GM21825 (cell line): ENCODE measurements around the gene DSTN.

ENCODE experiments used
- ATAC-seq: cut with Tn5 transposase; IDR thresholded peaks from one replicate; pipeline ENCODE4 v1.9.1; 2021; ENCODE audit warnings: mild to moderate bottlenecking, moderate library complexity; ENCODE audit not compliant: unreplicated experiment

Gene DSTN

DNA sequence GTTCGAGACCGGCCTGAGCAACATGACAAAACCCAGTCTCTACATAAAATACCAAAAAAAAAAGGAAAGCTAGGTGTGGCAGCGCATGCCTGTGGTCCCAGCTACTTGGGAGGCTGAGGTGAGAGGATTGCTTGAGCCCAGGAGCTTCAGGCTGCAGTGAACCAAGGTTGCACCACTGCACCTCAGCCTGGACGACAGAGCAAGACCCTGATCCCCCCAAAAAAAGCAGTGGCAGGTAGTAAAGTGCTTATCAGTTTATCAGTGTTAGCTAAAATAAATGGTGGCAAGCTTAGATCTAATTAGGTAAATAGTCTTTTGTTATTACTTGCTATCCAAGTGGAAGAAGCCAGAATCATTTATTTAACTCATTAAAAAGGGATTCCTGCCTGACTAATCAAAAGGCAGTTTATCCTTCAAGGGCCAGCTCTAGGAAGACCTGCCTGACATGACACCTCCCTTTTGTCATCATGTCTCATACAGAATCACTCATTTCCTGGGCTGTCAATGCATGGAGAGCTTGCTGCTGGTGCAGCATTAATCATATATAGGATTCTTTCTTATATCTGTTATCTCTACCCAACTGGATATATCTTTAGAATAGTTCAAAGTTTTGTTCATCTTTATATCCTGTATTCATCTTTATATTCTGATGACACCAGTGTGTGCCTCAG, 9.6 kb downstream of the DSTN start:
- no peak for ATAC-seq

DNA sequence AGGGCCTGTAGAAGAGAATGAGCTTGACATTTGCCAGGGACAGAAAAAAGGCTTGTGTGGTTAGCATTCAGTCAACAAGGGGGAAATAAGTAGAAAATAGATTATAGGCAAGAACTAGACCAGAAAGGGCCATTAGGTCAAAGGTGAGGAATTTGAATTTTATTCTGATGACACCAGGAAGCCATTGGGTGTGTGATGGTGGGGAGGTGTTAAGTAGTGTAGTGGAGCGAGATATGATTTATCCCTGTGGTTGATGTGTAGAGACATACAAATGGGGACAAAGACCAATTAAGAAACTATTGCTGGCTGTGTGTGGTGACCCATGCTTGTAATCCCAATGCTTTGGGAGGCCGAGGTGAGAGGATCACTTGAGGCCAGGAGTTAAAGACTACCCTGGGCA, 11.0 kb downstream of the DSTN start:
- ATAC-seq: no peak

DNA sequence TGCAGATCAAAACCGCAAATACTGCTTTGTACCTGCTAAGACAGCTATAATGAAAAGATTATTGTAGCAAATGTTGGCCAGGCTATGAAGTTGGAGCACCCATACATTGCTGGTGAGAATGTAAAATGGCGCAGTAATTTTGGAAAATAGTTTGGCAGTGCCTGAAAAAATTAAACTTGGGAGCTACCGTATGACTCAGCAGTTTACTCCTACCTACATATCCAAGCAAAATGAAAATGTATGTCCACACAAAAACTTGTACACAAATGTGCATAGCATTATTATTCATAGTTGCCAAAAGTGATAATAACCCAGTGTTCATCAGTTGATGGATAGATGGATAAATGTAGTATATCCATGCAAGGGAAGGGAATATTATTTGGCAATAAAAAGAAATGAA, 13.3 kb downstream of the DSTN start:
- ATAC-seq: no peak

- ATAC-seq: no peak
Measured at GRCh38 chr20:17584689-17585088, 14.8 kb downstream of the DSTN start.

DNA sequence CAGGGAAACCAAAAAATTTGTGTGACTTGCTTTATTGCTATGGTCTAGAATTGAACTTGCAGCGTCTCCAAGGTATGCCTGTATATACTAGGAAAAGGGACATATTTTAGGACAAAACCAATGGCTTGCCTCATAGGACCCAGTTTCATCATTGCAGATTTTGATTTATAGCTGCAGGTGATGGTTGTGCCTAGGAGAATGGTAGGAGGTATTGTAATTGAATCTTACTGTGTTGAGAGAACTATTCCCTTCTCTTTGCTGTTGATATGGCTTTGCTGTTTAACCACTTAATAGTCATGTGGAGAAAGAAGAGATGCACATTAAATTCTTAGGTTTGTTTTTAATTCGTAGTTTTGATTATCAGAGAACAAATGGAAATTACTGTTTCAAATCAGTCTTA, 16.4 kb downstream of the DSTN start:
- ATAC-seq: no peak

DNA sequence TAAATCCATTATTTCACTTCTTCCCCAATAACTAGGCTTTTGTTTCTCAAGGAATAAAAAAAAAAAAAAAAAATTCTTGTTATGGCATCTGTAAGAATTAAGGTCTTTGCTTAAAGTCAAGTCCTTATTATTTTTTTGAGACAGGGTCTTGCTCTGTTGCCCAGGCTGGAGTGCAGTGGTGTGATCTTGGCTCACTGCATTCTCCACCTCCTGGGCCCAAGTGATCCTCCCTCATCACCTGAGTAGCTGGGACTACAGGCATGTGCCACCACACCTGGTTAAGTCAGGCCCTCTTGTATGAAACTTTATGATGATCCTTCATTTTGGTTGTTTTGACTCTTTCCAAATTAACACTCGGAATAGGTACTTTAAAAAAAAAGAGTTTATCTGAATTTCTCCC, 17.3 kb downstream of the DSTN start:
- no peak for ATAC-seq

DNA sequence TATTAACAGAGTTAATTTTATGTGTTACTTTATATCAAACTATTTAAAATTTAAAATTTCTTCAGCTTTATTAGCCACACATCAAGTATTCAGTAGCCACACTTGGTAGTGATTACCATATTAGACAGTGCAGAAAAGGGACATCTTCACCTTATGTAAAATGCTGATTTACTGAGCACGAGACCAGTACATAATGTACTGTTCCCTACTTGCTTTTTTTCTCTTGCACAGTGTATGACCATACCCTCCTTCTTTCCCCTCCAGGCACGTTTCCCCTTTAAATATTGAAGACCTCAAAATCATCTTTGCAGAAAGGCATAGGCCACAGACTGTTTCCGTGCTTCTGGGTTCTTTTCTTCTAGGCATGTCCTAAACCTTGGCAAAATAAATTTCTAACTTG, 17.9 kb downstream of the DSTN start:
- no peak for ATAC-seq

- ATAC-seq: no peak
Measured at GRCh38 chr20:17589161-17589834, 19.4 kb downstream of the DSTN start.

DNA sequence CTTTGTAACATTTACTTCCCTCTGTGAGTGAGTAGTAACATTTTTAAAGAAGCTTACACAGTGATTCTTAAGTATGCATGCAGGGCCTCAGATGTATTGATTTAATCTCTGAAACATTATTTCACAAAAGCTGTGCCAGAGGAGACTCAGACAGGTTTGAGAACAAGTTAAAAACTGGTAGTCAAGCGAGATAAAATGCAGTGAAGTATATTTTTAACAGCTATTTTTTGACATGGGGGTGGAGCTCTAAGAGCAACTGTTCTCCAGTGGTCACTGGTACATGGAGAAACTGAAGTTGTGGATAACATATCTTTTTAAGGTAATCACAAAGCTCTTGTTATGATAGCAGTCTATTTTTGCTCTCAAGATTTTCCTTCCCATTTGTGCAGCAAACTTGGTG, 20.4 kb downstream of the DSTN start:
- ATAC-seq: no peak

- no peak for ATAC-seq
Measured at GRCh38 chr20:17593902-17594301, 24.0 kb downstream of the DSTN start.

GRCh38 chr20:17594443-17594842, 24.6 kb downstream of the DSTN start:
- no peak for ATAC-seq

GRCh38 chr20:17595856-17596255, 26.0 kb downstream of the DSTN start:
- ATAC-seq: no peak

DNA sequence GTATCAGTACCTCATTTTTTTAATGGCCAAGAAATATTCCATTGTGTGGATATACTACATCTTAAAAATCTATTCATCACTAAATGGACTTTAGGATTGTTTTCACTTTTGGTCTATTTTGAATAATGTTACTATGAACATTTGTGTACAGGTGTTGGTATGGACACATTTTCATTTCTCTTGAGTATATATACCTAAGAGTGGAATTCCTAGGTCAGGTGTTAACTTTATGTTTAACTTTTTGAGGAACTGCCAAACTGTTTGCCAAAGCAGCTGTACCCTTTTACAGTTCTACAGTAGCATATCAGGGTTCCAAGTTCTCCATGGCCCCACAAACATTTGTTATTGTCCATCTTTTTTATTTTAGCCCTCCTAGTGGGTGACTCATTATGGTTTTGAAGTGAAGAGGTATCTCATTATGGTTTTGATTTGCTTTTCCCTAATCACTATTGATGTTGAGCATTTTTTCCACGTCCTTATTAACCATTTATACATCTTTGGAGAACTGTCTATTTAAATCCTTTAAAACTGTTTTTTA, 28.2 kb downstream of the DSTN start:
- ATAC-seq: no peak

GRCh38 chr20:17601957-17602356, 32.1 kb downstream of the DSTN start:
- ATAC-seq: no peak

- ATAC-seq: no peak
Measured at GRCh38 chr20:17602493-17602892, 32.6 kb downstream of the DSTN start.

DNA sequence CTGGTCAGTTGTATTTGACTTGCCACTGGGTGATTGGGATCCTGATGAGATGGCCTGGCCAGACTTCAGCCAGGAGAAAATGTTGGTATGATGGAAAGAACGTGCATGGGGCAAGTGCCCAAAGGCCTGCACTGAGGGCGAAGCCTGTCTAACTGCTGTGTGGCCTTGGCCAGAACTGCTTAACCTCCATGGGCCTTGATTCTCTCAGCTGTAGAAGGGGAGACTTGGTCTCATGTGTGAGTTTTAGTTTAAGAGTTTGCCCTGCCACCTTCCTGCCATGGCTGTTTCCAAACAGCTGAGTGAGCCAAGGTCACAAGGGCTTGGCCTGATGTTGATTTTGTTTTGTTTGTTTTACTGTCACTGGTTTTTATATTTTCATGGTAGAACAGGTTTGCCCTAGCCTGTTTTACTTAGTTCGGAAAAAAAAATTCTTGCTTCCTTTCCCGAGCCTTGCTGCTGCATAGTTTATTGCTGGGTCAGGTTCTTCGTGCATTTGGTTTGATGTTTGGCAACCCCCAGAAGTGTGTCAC, 35.3 kb downstream of the DSTN start:
- ATAC-seq: no peak

- no peak for ATAC-seq
Measured at GRCh38 chr20:17606001-17606400, 36.1 kb downstream of the DSTN start.

- ATAC-seq: no peak
Measured at GRCh38 chr20:17608701-17609497, 39.0 kb downstream of the DSTN start.

DNA sequence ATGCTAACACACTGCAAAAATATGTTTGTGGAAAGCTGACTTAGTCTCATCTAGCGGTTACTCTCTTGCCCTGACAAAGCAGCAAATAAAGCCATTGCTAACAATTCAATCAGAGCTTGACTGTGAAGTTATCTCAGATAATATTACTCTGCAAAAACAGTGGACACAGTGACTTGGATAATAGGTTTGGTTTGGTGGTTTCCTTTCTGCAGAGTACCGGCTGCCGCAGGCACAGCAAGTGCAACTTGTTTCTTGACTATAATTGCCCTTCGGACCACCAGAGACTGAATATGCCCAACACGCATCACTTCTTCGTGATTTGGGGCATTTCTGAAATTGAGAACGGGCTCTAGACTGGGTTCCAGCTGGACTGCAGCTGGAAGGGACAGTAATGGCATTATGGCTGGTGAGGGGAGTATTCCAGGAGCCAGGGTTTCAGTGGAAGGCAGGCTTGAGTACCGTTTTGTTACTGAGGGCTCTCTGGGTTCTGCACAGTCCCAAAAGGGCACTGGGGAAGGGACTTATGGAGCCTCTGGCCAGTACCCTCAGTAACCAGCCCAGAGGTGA, 40.0 kb downstream of the DSTN start:
- ATAC-seq: no peak

- ATAC-seq: no peak
Measured at GRCh38 chr20:17610566-17611289, 40.9 kb downstream of the DSTN start.

- no peak for ATAC-seq
Measured at GRCh38 chr20:17611290-17611539, 41.3 kb downstream of the DSTN start.
